ENCODE results near the gene CACUL1. TPM values are rescaled to one million over a fixed set of nuclear protein-coding genes. Genes with fewer than 3 reads are reported as not detected.

The CACUL1 gene
- total RNA-seq, 1 donor from 2014 or later: 64.5 TPM

GRCh38 chr10:118670472-118671124 lies 84.2 kb downstream of the CACUL1 start:
- H3K4me3 Mint-ChIP-seq (ENCODE audit: unreplicated experiment): no peak overlapping the region
- H3K36me3 Mint-ChIP-seq (ENCODE audit: unreplicated experiment): no peaks in the 10 kb centered on the region
- DNase-seq: no peak
- peaks cover 11% of the 10 kb centered on the region for H3K27me3 Mint-ChIP-seq (ENCODE audit: unreplicated experiment)
- no peak overlapping the region for H3K27ac Mint-ChIP-seq (ENCODE audit: unreplicated experiment)
- no peak for TF ChIP-seq CTCF (IDR thresholded peaks at IDR 0.05; ENCODE audit: partially characterized antibody, unreplicated experiment)
- no peaks in the 10 kb centered on the region for H3K9me3 Mint-ChIP-seq (ENCODE audit: unreplicated experiment)
- peaks cover 34% of the 10 kb centered on the region for H3K4me1 Mint-ChIP-seq (ENCODE audit: low read depth, unreplicated experiment)

- Mint-ChIP-seq H3K27ac (ENCODE audit: unreplicated experiment) (peak overlapping the region; percentile 30), H3K4me3 (ENCODE audit: unreplicated experiment) (no peak overlapping the region)
Observed at GRCh38 chr10:118669835-118670234, 84.9 kb downstream of the CACUL1 start.

GRCh38 chr10:118669020-118669791 lies 85.6 kb downstream of the CACUL1 start:
- peaks cover 31% of the 10 kb centered on the region for H3K4me1 Mint-ChIP-seq (ENCODE audit: low read depth, unreplicated experiment)
- no peak for TF ChIP-seq CTCF (IDR thresholded peaks at IDR 0.05; ENCODE audit: partially characterized antibody, unreplicated experiment)
- peaks cover 11% of the 10 kb centered on the region for H3K27me3 Mint-ChIP-seq (ENCODE audit: unreplicated experiment)
- H3K27ac Mint-ChIP-seq (ENCODE audit: unreplicated experiment): no peak overlapping the region
- peak; percentile 31 for DNase-seq
- no peak overlapping the region for H3K4me3 Mint-ChIP-seq (ENCODE audit: unreplicated experiment)
- peaks cover 2% of the 10 kb centered on the region for H3K9me3 Mint-ChIP-seq (ENCODE audit: unreplicated experiment)
- peaks cover 6% of the 10 kb centered on the region for H3K36me3 Mint-ChIP-seq (ENCODE audit: unreplicated experiment)

More at GRCh38 chr10:118669835-118670234, 84.9 kb downstream of the CACUL1 start:
- H3K9me3 Mint-ChIP-seq (ENCODE audit: unreplicated experiment): peaks cover under 1% of the 10 kb centered on the region
- H3K36me3 Mint-ChIP-seq (ENCODE audit: unreplicated experiment): peaks cover under 1% of the 10 kb centered on the region
- H3K27me3 Mint-ChIP-seq (ENCODE audit: unreplicated experiment): peaks cover 11% of the 10 kb centered on the region
- no peak for DNase-seq
- H3K4me1 Mint-ChIP-seq (ENCODE audit: low read depth, unreplicated experiment): peaks cover 34% of the 10 kb centered on the region
- no peak for TF ChIP-seq CTCF (IDR thresholded peaks at IDR 0.05; ENCODE audit: partially characterized antibody, unreplicated experiment)

DNA sequence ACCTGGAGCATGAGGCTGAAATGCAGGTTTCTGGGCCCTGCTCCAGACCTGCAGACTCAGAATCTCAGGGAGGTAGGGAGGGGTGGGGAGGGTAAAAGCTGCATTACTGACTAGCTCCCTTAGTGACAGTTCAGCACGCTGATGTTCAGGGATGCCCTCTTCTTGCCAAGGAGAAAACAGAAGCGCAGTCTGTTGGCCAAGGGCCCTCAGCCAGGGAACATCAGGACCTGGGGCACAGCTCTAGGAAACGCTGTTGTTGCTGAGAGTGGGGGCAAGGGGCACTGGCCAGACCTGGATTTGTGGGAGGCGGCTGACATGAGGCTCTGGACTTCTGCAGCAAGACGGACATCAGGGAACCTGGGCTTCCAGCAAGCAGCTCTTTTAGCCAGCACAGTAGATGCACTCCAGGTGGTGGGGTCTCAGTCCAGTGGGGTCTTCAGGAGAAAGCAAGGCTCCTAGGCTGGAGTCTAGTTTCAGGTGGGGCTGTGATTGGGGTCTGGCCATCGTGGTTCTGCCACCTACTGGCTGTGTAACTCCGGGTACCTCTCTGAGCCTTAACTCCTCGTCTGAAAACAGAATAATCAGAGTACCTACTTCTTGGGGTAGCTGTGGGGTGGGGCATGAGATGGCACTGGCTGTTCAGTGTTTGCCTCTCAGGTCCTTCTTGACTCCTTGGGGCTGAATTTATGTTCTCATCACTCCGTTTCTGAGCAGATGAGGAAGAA lies 86.4 kb downstream of the CACUL1 start:
- H3K27ac Mint-ChIP-seq (ENCODE audit: unreplicated experiment): no peak overlapping the region
- no peak for DNase-seq
- H3K4me1 Mint-ChIP-seq (ENCODE audit: low read depth, unreplicated experiment): peaks cover 26% of the 10 kb centered on the region
- H3K27me3 Mint-ChIP-seq (ENCODE audit: unreplicated experiment): peaks cover 11% of the 10 kb centered on the region
- H3K4me3 Mint-ChIP-seq (ENCODE audit: unreplicated experiment): no peak overlapping the region
- H3K36me3 Mint-ChIP-seq (ENCODE audit: unreplicated experiment): peaks cover 11% of the 10 kb centered on the region
- no peak for TF ChIP-seq CTCF (IDR thresholded peaks at IDR 0.05; ENCODE audit: partially characterized antibody, unreplicated experiment)
- peaks cover 2% of the 10 kb centered on the region for H3K9me3 Mint-ChIP-seq (ENCODE audit: unreplicated experiment)

Measured in glutamatergic neuron (in vitro differentiated cells).